Hepatocyte (in vitro differentiated cells): ENCODE measurements around the gene RFXAP. TPM values are rescaled to one million over a fixed set of nuclear protein-coding genes. Genes with fewer than 3 reads are reported as not detected.

Experiments used
- DNase-seq: peaks from one replicate; pipeline ENCODE4 v3.0.0-alpha.2; 2016; ENCODE audit warnings: low spot score
- H2AFZ ChIP-seq: fragments of 200-600 bp; sonication (generic); 2 replicates; pipeline ENCODE4 v1.6.0; 2016; ENCODE audit warnings: antibody characterized with exemption, mild to moderate bottlenecking
- H3K27ac ChIP-seq: fragments of 200-600 bp; sonication (generic); 2 replicates; pipeline ENCODE4 v1.5.1; 2016; ENCODE audit warnings: mild to moderate bottlenecking
- H3K27me3 ChIP-seq: fragments of 200-600 bp; sonication (generic); 2 replicates; pipeline ENCODE4 v1.6.1; 2016
- H3K36me3 ChIP-seq: fragments of 200-600 bp; sonication (generic); replicated peaks from 2 replicates; pipeline ENCODE4 v1.5.1; 2016; ENCODE audit warnings: low read depth; ENCODE audit not compliant: insufficient read depth
- H3K4me1 ChIP-seq: fragments of 200-600 bp; sonication (generic); 2 replicates; pipeline ENCODE4 v1.5.1; 2016; ENCODE audit warnings: mild to moderate bottlenecking, moderate library complexity; ENCODE audit not compliant: insufficient read depth
- H3K4me2 ChIP-seq: fragments of 200-600 bp; sonication (generic); 2 replicates; pipeline ENCODE4 v1.6.0; 2016
- H3K4me3 ChIP-seq: fragments of 200-600 bp; sonication (generic); 2 replicates; pipeline ENCODE4 v1.5.1; 2016; ENCODE audit warnings: mild to moderate bottlenecking
- H3K79me2 ChIP-seq: fragments of 200-600 bp; sonication (generic); 2 replicates; pipeline ENCODE4 v1.6.0; 2017; ENCODE audit warnings: mild to moderate bottlenecking
- H3K9me2 ChIP-seq: fragments of 200-600 bp; sonication (generic); replicated peaks from 2 replicates; pipeline ENCODE4 v1.6.0; 2017; ENCODE audit warnings: mild to moderate bottlenecking; ENCODE audit not compliant: insufficient read depth
- H3K9me3 ChIP-seq: fragments of 200-600 bp; sonication (generic); 2 replicates; pipeline ENCODE4 v1.5.1; 2016; ENCODE audit warnings: low read depth, mild to moderate bottlenecking
- H4K20me1 ChIP-seq: fragments of 200-600 bp; sonication (generic); 2 replicates; pipeline ENCODE4 v1.6.0; 2016; ENCODE audit warnings: mild to moderate bottlenecking; ENCODE audit not compliant: insufficient read depth, poor library complexity, severe bottlenecking
- CTCF ChIP-seq: fragments of 200-600 bp; sonication (generic); IDR thresholded peaks from 2 replicates; pipeline ENCODE4 v1.5.1; 2016; ENCODE audit warnings: antibody characterized with exemption, mild to moderate bottlenecking; ENCODE audit not compliant: poor library complexity
- EZH2 ChIP-seq: fragments of 200-600 bp; sonication (generic); IDR thresholded peaks from 2 replicates; pipeline ENCODE4 v1.6.1; 2016; ENCODE audit warnings: antibody characterized with exemption, mild to moderate bottlenecking, borderline replicate concordance
- EZH2phosphoT487 ChIP-seq: fragments of 200-600 bp; sonication (generic); IDR thresholded peaks from one replicate; pipeline ENCODE4 v1.6.1; 2018; ENCODE audit warnings: antibody characterized with exemption, mild to moderate bottlenecking, low read depth, moderate library complexity; ENCODE audit not compliant: unreplicated experiment, severe bottlenecking
- WGBS: methylation state at CpG from one replicate; pipeline ENCODE4 v1.1.6; 2016; ENCODE audit warnings: low lambda C conversion rate; ENCODE audit errors: missing lambda C conversion rate; 5-methylcytosine and 5-hydroxymethylcytosine counted together
- polyA plus RNA-seq: library from polyadenylated mRNA; unstranded; fragments of >200 nt; fragmentation: Nextera tagmentation; extraction: Ambion mirVana; gene quantifications from 2 replicates; pipeline ENCODE4 v1.2.1, GENCODE V29; 2016
- total RNA-seq: library from RNA; depleted of rRNA; stranded (reverse); fragments of >200 nt; gene quantifications from 2 replicates; pipeline ENCODE4 v1.2.3, GENCODE V29; 2014

Gene RFXAP
- total and polyA plus RNA-seq, 2 experiments from 2014 or later: 2.9 to 5.8 TPM

- no peak for DNase-seq
- Histone ChIP-seq H3K9me2 (no peaks in the 10 kb centered on the region), H3K79me2 (no peaks in the 10 kb centered on the region), H4K20me1 (no peaks in the 10 kb centered on the region), H3K27ac (no peak overlapping the region), H3K9me3 (no peaks in the 10 kb centered on the region), H3K4me2 (no peak overlapping the region), H3K36me3 (no peaks in the 10 kb centered on the region), H2AFZ (no peak overlapping the region), H3K4me3 (no peak overlapping the region), H3K4me1 (no peaks in the 10 kb centered on the region), H3K27me3 (no peaks in the 10 kb centered on the region)
- TF ChIP-seq EZH2phosphoT487 (no peak), CTCF (no peak), EZH2 (no peak)
- 79% methylated on average over 7 of the region's 7 CpGs for WGBS
These were observed 43.7 kb downstream of the RFXAP start for GRCh38 chr13:36862722-36863121.

DNA sequence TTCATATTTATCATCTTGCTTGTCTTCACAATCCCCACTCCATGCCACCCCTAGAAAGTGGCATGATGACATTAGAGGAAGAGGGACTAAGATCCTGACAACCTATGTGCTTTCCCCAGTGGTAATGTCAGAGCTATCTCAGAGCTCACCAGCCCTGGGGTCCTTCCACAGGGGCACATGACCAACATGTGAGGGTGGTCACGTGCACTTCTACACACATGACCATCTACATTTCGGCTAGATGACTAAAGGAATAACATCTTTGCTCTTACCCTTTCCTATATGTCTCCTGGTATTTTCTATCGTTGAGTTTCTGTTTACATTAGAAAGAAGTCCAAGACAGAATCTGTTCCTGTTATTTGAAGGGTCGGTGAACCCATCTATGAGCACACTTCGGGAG is 46.2 kb downstream of the RFXAP start:
- Histone ChIP-seq H3K4me1 (no peaks in the 10 kb centered on the region), H2AFZ (no peak overlapping the region), H3K4me2 (no peak overlapping the region), H3K79me2 (no peaks in the 10 kb centered on the region), H4K20me1 (no peaks in the 10 kb centered on the region), H3K9me3 (no peaks in the 10 kb centered on the region), H3K27me3 (no peaks in the 10 kb centered on the region), H3K4me3 (no peak overlapping the region), H3K27ac (no peak overlapping the region), H3K9me2 (no peaks in the 10 kb centered on the region), H3K36me3 (no peaks in the 10 kb centered on the region)
- no peak for DNase-seq
- 93% methylated on average over 5 of the region's 5 CpGs for WGBS
- TF ChIP-seq EZH2: no peak
- TF ChIP-seq CTCF: no peak
- no peak for TF ChIP-seq EZH2phosphoT487

GRCh38 chr13:36866232-36866631 is 47.2 kb downstream of the RFXAP start:
- Histone ChIP-seq H3K36me3 (no peaks in the 10 kb centered on the region), H3K9me3 (no peaks in the 10 kb centered on the region), H3K27me3 (no peaks in the 10 kb centered on the region), H3K4me3 (no peak overlapping the region), H3K79me2 (no peaks in the 10 kb centered on the region), H3K27ac (no peak overlapping the region), H2AFZ (no peak overlapping the region), H3K4me1 (no peaks in the 10 kb centered on the region), H4K20me1 (no peaks in the 10 kb centered on the region), H3K4me2 (no peak overlapping the region), H3K9me2 (no peaks in the 10 kb centered on the region)
- TF ChIP-seq EZH2: no peak
- TF ChIP-seq CTCF: no peak
- no peak for TF ChIP-seq EZH2phosphoT487
- DNase-seq: no peak

DNA sequence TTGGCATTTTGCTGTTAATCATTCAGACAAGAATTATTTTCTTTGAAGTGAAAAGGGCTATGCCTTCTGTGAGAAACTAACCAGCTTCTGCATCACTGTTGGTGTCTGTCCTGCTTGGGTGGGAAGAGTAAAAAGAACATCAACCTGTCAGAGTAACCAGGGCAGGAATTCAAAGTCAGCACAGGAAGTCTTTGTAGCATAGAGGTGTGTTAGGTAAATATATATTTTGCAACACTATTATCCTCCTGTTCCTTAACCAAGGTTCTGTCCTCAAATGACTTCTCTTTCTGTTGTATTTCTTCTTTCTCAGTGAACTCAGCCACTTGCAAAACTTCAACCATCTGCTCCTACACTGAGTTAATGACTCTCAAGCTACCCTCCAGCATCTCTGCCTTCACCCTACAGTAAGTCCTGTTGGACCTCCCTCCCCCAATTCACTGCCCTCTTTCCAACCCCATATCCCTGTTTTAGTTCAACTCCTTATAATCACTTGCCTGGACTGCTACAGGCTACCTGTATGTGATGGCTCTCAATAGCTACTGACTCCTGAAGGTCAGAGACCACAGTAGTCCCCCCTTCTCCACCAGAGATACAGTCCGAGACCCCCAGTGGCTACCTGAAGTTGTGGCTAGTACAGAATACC is 51.1 kb downstream of the RFXAP start:
- no peak overlapping the region for H3K4me3 ChIP-seq
- H3K79me2 ChIP-seq: no peaks in the 10 kb centered on the region
- no peak overlapping the region for H3K27ac ChIP-seq
- DNase-seq: no peak
- no peaks in the 10 kb centered on the region for H3K36me3 ChIP-seq
- no peaks in the 10 kb centered on the region for H3K27me3 ChIP-seq
- no peaks in the 10 kb centered on the region for H3K4me1 ChIP-seq
- no peak for TF ChIP-seq CTCF
- TF ChIP-seq EZH2: no peak
- no peak for TF ChIP-seq EZH2phosphoT487
- 94% methylated on average over 1 of the region's 1 CpG for WGBS
- H2AFZ ChIP-seq: no peak overlapping the region
- H3K4me2 ChIP-seq: no peak overlapping the region
- H3K9me2 ChIP-seq: no peaks in the 10 kb centered on the region
- H3K9me3 ChIP-seq: no peaks in the 10 kb centered on the region
- no peaks in the 10 kb centered on the region for H4K20me1 ChIP-seq
